IMR-90 (cell line): Measurements from ENCODE around the gene PCOLCE2. TPM values are rescaled to one million over a fixed set of nuclear protein-coding genes. Genes with fewer than 3 reads are reported as not detected.

Experiments used
- ATAC-seq: fragments of 200-7000 bp; cut with Tn5 transposase; 2 replicates; pipeline ENCODE4 v1.9.1; 2020; ENCODE audit warnings: low read depth, mild to moderate bottlenecking, moderate library complexity
- BruUV-seq: library from RNA; stranded (reverse); fragments of 400-500 nt; replicated peaks from 2 replicates; lab custom pipeline; 2021; lab: Mats Ljungman, UMichigan
- CTCF ChIA-PET: fragments of 300-600 bp; formaldehyde crosslinking; extraction: SDS; loops from one replicate; lab custom pipeline; 2021; ENCODE audit warnings: antibody characterized with exemption; lab: Yijun Ruan, JAX
- POLR2A ChIA-PET: fragments of 300-600 bp; sonication (Branson Sonifier 250); formaldehyde crosslinking; loops from one replicate; lab custom pipeline; 2022; ENCODE audit warnings: antibody characterized with exemption; ENCODE audit not compliant: unreplicated experiment; lab: Charles Lee
- DNase-seq: peaks from one replicate; pipeline ENCODE4 v3.0.0; 2013
- H2AFZ ChIP-seq: replicated peaks from 2 replicates; pipeline ENCODE3; 2013; ENCODE audit warnings: low read length, mild to moderate bottlenecking; ENCODE audit not compliant: poor library complexity
- H2AK5ac ChIP-seq: 2 replicates; pipeline ENCODE4 v1.6.1; 2013; ENCODE audit warnings: low read depth, low read length, inconsistent platforms
- H2AK9ac ChIP-seq: replicated peaks from 2 replicates; pipeline ENCODE3; 2013; ENCODE audit warnings: mild to moderate bottlenecking, low read depth, low read length, moderate library complexity; ENCODE audit not compliant: poor library complexity
- H2BK120ac ChIP-seq: 2 replicates; pipeline ENCODE4 v1.6.1; 2013; ENCODE audit warnings: low read depth, low read length, inconsistent platforms
- H2BK15ac ChIP-seq: 3 replicates; pipeline ENCODE4 v1.6.1; 2013; ENCODE audit warnings: low read depth, low read length, inconsistent platforms
- H2BK20ac ChIP-seq: 2 replicates; pipeline ENCODE4 v1.6.1; 2013; ENCODE audit warnings: low read depth, mild to moderate bottlenecking, inconsistent platforms, low read length, moderate library complexity
- H2BK5ac ChIP-seq: 2 replicates; pipeline ENCODE4 v1.6.1; 2013; ENCODE audit warnings: mild to moderate bottlenecking, low read depth, low read length, inconsistent platforms; ENCODE audit not compliant: poor library complexity, severe bottlenecking
- H3K14ac ChIP-seq: replicated peaks from 2 replicates; pipeline ENCODE4 v1.6.1; 2013; ENCODE audit warnings: low read depth, low read length, inconsistent platforms
- H3K18ac ChIP-seq: 2 replicates; pipeline ENCODE4 v1.6.1; 2013; ENCODE audit warnings: low read depth, low read length, control low read depth
- H3K23ac ChIP-seq: 2 replicates; pipeline ENCODE4 v1.6.1; 2013; ENCODE audit warnings: low read depth, low read length, inconsistent platforms
- H3K27ac ChIP-seq: 2 replicates; pipeline ENCODE4 v1.5.1; 2013; ENCODE audit warnings: mild to moderate bottlenecking, control low read depth, low read length; ENCODE audit not compliant: insufficient read depth
- H3K27me3 ChIP-seq: 2 replicates; pipeline ENCODE4 v1.6.1; 2013; ENCODE audit warnings: low read length; ENCODE audit not compliant: control insufficient read depth, insufficient read depth
- H3K36me3 ChIP-seq: 2 replicates; pipeline ENCODE4 v1.6.1; 2013; ENCODE audit warnings: low read length, mixed read lengths; ENCODE audit not compliant: control insufficient read depth, insufficient read depth
- H3K4ac ChIP-seq: 2 replicates; pipeline ENCODE4 v1.6.1; 2013; ENCODE audit warnings: low read depth, low read length, inconsistent platforms
- H3K4me1 ChIP-seq: 2 replicates; pipeline ENCODE4 v1.6.1; 2013; ENCODE audit warnings: low read length, mixed read lengths; ENCODE audit not compliant: control insufficient read depth, insufficient read depth
- H3K4me2 ChIP-seq: 2 replicates; pipeline ENCODE4 v1.6.1; 2013; ENCODE audit warnings: low read depth, mild to moderate bottlenecking, control low read depth, low read length, moderate library complexity
- H3K4me3 ChIP-seq: 2 replicates; pipeline ENCODE4 v1.5.1; 2013; ENCODE audit warnings: low read depth, mild to moderate bottlenecking, control low read depth, low read length, moderate library complexity; ENCODE audit not compliant: insufficient read depth
- H3K56ac ChIP-seq: 2 replicates; pipeline ENCODE4 v1.6.1; 2013; ENCODE audit warnings: low read length, inconsistent platforms; ENCODE audit not compliant: insufficient read depth; ENCODE audit errors: extremely low read depth
- H3K79me1 ChIP-seq, 2 experiments: 2 replicates each; pipeline ENCODE4 v1.6.1; 2013; ENCODE audit warnings: low read length in 2 of 2, inconsistent platforms in 1 of 2, low read depth in 1 of 2
- H3K9ac ChIP-seq: 2 replicates; pipeline ENCODE4 v1.6.1; 2013; ENCODE audit warnings: low read depth, low read length, control low read depth
- H3K9me1 ChIP-seq: 2 replicates; pipeline ENCODE4 v1.6.1; 2013; ENCODE audit warnings: low read length, inconsistent platforms; ENCODE audit not compliant: insufficient read depth
- H3K9me3 ChIP-seq: 2 replicates; pipeline ENCODE4 v1.6.1; 2013; ENCODE audit warnings: low read length; ENCODE audit not compliant: control insufficient read depth, insufficient read depth
- H4K20me1 ChIP-seq: 2 replicates; pipeline ENCODE4 v1.6.1; 2013; ENCODE audit warnings: low read length, inconsistent platforms; ENCODE audit not compliant: insufficient read depth
- H4K5ac ChIP-seq: 2 replicates; pipeline ENCODE4 v1.6.1; 2013; ENCODE audit warnings: mild to moderate bottlenecking, low read depth, low read length, control low read depth
- H4K8ac ChIP-seq, 2 experiments: 2 replicates each; pipeline ENCODE4 v1.6.1; 2013; ENCODE audit warnings: low read depth in 2 of 2, low read length in 2 of 2, control low read depth in 1 of 2, inconsistent platforms in 1 of 2
- H4K91ac ChIP-seq: 2 replicates; pipeline ENCODE4 v1.6.1; 2013; ENCODE audit warnings: low read depth, low read length, inconsistent platforms; ENCODE audit not compliant: insufficient read depth
- BHLHE40 ChIP-seq: fragments of 150-350 bp; IDR thresholded peaks from 2 replicates; pipeline ENCODE4 v1.6.1; 2016; ENCODE audit warnings: mild to moderate bottlenecking, low read depth, low read length
- CEBPB ChIP-seq: IDR thresholded peaks from 2 replicates; pipeline ENCODE4 v1.6.1; 2012; ENCODE audit warnings: low read depth, low read length, improper control_type of control experiment
- CHD1 ChIP-seq: IDR thresholded peaks from 2 replicates; pipeline ENCODE4 v1.6.1; 2012; ENCODE audit warnings: low read depth, low read length, improper control_type of control experiment
- CTCF ChIP-seq: conservative IDR thresholded peaks from 2 replicates; pipeline ENCODE4 v1.5.1; 2012; ENCODE audit warnings: mild to moderate bottlenecking, low read depth, low read length, improper control_type of control experiment
- MAZ ChIP-seq: IDR thresholded peaks from 2 replicates; pipeline ENCODE4 v1.6.1; 2012; ENCODE audit warnings: low read depth, mild to moderate bottlenecking, low read length, improper control_type of control experiment, moderate library complexity, borderline replicate concordance
- NFE2L2 ChIP-seq: fragments of 150-350 bp; IDR thresholded peaks from 2 replicates; pipeline ENCODE4 v1.6.1; 2016; ENCODE audit warnings: low read depth, mild to moderate bottlenecking, low read length
- POLR2A ChIP-seq: IDR thresholded peaks from 2 replicates; pipeline ENCODE4 v1.6.1; 2012; ENCODE audit warnings: mild to moderate bottlenecking, low read depth, low read length
- RAD21 ChIP-seq: IDR thresholded peaks from 2 replicates; pipeline ENCODE4 v1.6.1; 2012; ENCODE audit warnings: low read length, improper control_type of control experiment
- RCOR1 ChIP-seq: IDR thresholded peaks from 2 replicates; pipeline ENCODE4 v1.6.1; 2012; ENCODE audit warnings: mild to moderate bottlenecking, low read length, improper control_type of control experiment; ENCODE audit not compliant: insufficient replicate concordance
- SMC3 ChIP-seq: fragments of 150-350 bp; IDR thresholded peaks from 2 replicates; pipeline ENCODE4 v1.6.1; 2016; ENCODE audit warnings: low read depth, mild to moderate bottlenecking, antibody characterized with exemption, low read length, moderate library complexity
- WGBS, 2 experiments: methylation state at CpG; one replicate each; pipeline versions ENCODE4 v1.1.5 to v1.1.7; 2013; ENCODE audit warnings: missing lambda C conversion rate in 2 of 2; ENCODE audit not compliant: insufficient read length in 1 of 2; ENCODE audit errors: extremely low coverage in 2 of 2; 5-methylcytosine and 5-hydroxymethylcytosine counted together
- dilution Hi-C: fragments of 300-500 bp; cut with HindIII; formaldehyde crosslinking; loops from one replicate; pipeline ENCODE4 v1.14.3; 2018; ENCODE audit warnings: low sequenced_read_pairs; ENCODE audit not compliant: unreplicated experiment
- in situ Hi-C: fragments of 300-500 bp; cut with MboI; formaldehyde crosslinking; loops from 3 replicates; pipeline ENCODE4 v1.14.3; 2019; ENCODE audit warnings: low sequenced_read_pairs, inconsistent platforms, mixed read lengths
- intact Hi-C: fragments of 100-400 bp; cut with micrococcal nuclease; formaldehyde crosslinking; loops from 2 replicates; pipeline ENCODE4 v1.10.0; 2022
- polyA plus RNA-seq, 3 experiments: library from polyadenylated mRNA; depleted of rRNA; stranded (reverse); fragments of >200 nt; gene quantifications; 2 replicates each; pipeline ENCODE4 v1.2.3, GENCODE V29; 2012; ENCODE audit warnings: low replicate concordance in 1 of 3
- total RNA-seq: library from RNA; depleted of rRNA; stranded (reverse); fragments of >200 nt; gene quantifications from 2 replicates; pipeline ENCODE4 v1.2.3, GENCODE V29; 2012

Gene PCOLCE2
- total and polyA plus RNA-seq, 2 of the 4 experiments (the other 2 are of a cell fraction): 0.50 to 0.54 TPM

DNA sequence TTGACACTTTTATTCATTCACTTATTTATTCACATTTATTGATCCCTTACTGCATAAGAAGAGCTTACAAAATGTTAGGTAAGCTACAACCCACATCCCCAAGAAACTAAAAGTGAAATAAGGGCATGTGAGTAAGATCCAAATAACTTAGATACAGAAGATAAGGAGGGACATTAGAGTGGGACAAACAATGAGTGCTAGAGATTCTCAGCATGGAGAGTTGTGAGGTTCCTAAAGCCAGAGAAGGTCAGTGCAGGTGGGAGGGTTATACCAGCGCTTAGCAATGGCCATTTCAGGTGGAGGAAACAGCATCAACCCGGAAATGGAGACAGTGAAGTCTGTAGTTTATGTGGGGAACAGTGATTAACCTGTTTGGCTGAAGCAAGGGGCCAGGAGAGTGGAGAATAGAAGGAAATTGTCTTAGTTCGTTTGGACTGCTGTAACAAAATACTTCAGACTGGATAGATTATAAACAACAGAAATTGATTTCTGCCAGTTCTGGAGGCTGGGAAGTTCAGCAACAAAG is 25.5 kb upstream of the PCOLCE2 start:
- Histone ChIP-seq H3K23ac (no peak overlapping the region), H3K27ac (no peak overlapping the region), H4K8ac (no peak overlapping the region), H2AFZ (no peak overlapping the region), H3K4me1 (no peaks in the 10 kb centered on the region), H2AK5ac (no peak overlapping the region), H3K9ac (no peak overlapping the region), H4K91ac (no peak overlapping the region), H4K5ac (no peak overlapping the region), H2BK120ac (no peak overlapping the region), H3K18ac (no peak overlapping the region), H2AK9ac (peak overlapping the region; percentile 70), H2BK15ac (no peak overlapping the region), H3K27me3 (peaks cover 5% of the 10 kb centered on the region), H3K56ac (no peak overlapping the region), H3K14ac (no peak overlapping the region), H2BK20ac (no peak overlapping the region), H3K9me1 (no peaks in the 10 kb centered on the region), H3K4me2 (no peak overlapping the region), H3K79me1 (no peaks in the 10 kb centered on the region), H3K4ac (no peak overlapping the region), H3K36me3 (no peaks in the 10 kb centered on the region), H2BK5ac (no peak overlapping the region), H3K4me3 (no peak overlapping the region), H3K9me3 (no peaks in the 10 kb centered on the region), H4K20me1 (no peaks in the 10 kb centered on the region)
- CTCF ChIA-PET: no interaction called here
- intact Hi-C loops: no loop called here
- POLR2A ChIA-PET: no interaction called here
- dilution Hi-C loops: no loop called here
- in situ Hi-C loops: no loop called here
- ATAC-seq (no peak), DNase-seq (no peak)
- no TSS peak for BruUV-seq
- 32% methylated on average over 2 of the region's 3 CpGs; no CpG with 5 or more reads in 1 of the 2 experiments for WGBS, 2 experiments
- no peak for TF ChIP-seq CEBPB
- TF ChIP-seq NFE2L2: no peak
- TF ChIP-seq CHD1: no peak
- no peak for TF ChIP-seq RCOR1
- no peak for TF ChIP-seq POLR2A
- no peak for TF ChIP-seq RAD21
- no peak for TF ChIP-seq BHLHE40
- TF ChIP-seq MAZ: no peak
- TF ChIP-seq SMC3: no peak
- no peak for TF ChIP-seq CTCF
